Posterior cingulate gyrus (tissue), 11 donors: ENCODE data around the gene AGO1.
"Not testable (repeated sequence)": the region's sequence is repeated elsewhere in the genome, so short reads cannot be mapped to it uniquely, and the experiment has no call there.

Experiments used
- DNase-seq, 10 donors: peaks; one replicate each; pipeline versions ENCODE4 v3.0.0 to v3.0.0-alpha.2; 2020 to 2021; ENCODE audit warnings: mixed read lengths in 3 of 10
- intact Hi-C: fragments of 100-400 bp; cut with DNase I; formaldehyde crosslinking; loops from one replicate; pipeline ENCODE4 v1.15.1; 2023

The AGO1 gene

DNA sequence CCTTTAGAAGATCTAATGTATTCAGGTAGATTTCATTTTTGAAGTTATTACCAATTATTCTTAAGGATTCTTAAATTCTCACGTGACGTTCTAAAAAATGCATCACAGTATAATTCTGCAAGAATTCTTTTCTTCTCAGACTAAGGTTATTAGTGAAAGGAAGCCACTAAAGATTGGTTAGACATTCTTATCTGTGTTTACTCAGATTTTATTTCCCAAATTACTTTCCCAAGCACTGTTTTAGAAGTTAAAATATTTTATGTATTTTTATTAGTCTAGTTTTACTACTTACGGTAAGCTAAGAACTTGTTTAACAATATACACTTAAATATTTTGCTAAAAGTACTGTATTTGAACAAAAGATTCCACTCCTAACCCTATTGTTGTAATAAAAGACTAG is 76.3 kb downstream of the AGO1 start:
- intact Hi-C loops, result no loop called here

DNA sequence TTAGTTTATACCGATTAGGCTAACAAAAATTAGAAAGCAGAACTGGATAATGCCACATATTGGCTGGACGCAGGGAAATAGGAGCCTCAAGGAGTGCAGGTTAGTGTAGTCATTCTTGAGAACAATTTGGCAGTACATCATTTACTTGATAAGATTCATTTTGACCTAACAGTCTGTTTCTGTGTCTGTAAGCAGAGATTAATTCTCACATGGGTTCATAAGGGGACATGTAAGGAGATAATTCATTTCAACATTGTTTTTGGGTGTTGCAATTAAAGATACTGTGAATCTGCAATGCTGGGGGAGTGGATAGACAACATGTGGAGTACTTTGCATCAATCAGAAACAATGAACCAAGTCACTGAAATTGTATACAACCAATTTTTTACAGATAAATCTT is 79.9 kb downstream of the AGO1 start:
- intact Hi-C loops, result no loop called here
- DNase-seq, result no peak

More for the DNA sequence above, 76.3 kb downstream of the AGO1 start:
- no peak for DNase-seq

DNA sequence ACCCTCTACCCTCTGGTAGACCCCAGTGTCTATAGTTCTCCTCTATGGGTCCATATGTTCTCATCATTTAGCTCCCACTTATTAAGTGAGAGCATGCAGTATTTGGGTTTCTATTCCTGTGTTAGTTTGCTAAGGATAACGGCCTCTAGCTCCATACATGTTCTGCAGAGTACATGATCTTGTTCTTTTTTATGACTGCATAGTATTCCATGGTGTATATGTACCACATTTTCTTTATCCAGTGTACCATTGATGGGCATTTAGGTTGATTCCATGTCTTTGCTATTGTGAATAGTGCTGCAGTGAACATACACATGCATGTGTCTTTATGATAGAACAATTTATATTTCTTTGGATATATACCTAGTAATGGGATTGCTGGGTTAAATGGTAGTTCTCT is 81.3 kb downstream of the AGO1 start:
- DNase-seq, intact Hi-C loops: not testable (repeated sequence)

DNA sequence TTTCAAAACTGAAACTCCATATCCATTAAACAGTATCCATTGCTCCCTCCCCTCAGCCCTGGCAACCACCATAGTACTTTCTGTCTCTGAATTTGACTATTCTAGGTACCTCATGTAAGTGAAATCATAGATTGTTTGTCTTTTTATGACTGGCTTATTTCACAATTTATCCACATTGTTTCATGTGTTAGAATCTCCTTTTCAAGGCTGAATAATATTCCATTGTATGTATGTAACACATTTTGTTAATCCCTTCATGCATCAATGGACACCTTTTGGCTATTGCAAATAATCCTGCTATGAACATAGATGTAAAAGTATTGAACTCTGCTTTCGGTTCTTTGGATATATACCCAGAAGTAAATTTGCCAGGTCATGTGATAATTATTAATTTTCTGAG is 85.4 kb downstream of the AGO1 start:
- no peak for DNase-seq
- intact Hi-C loops, result no loop called here

DNA sequence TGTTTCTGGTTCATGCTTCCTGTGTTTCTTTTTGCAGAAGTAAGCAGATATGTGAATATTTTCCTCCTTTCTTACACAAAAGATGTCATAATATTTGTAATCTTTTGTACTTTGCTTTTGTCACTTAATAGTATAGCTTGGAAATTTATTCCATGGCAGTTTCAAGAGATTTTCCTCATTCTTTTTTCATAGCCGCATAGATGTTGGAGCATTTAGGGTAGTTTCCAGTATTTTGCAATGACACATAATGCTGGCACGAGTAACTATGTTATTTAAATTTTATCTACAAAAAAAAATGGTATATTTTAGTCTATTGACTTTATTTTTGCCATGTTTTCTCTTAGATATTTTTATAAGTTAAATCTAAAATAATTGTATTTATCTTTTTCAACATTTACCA is 88.6 kb downstream of the AGO1 start:
- DNase-seq, result no peak
- intact Hi-C loops, result no loop called here

- DNase-seq, intact Hi-C loops: not testable (repeated sequence)
These were observed 89.6 kb downstream of the AGO1 start for GRCh38 chr1:35972631-35973030.

DNA sequence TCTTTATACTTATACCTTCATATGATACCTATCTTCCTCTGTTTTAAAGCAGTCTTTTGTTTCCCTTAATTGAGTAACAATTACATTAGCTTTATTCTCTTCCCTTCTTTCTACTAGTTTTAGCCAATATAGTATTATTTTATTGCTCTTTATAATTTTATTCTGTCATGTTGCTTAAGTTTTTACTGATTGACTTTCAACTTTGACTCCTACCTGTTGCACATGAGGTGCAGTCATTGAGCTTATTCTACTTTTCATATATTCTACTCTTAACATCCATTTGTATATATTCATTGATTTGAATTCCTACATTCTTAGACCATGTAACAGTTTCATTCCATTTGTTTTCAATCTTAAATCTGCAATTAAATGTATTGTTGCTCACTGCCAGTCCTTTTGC is 97.1 kb downstream of the AGO1 start:
- no peak for DNase-seq
- intact Hi-C loops, result no loop called here
